Esophagus squamous epithelium (tissue), 5 donors: ENCODE data around the gene ZDHHC14. TPM values are rescaled to one million over a fixed set of nuclear protein-coding genes. Genes with fewer than 3 reads are reported as not detected.

Experiments
- DNase-seq: peaks from one replicate; lab custom pipeline; 2025; lab: John Stamatoyannopoulos, UW
- H3K27ac ChIP-seq, 4 donors: fragments of 200-600 bp; sonication (generic); one replicate each; pipeline ENCODE4 v1.5.1; 2016 to 2019; ENCODE audit warnings: mild to moderate bottlenecking in 1 of 4
- H3K27me3 ChIP-seq, 4 donors: fragments of 200-600 bp; sonication (generic); 1 replicate in 3 of 4; 2 replicates in 1 of 4; pipeline versions ENCODE4 v1.5.1 to v1.6.0; 2017 to 2021; ENCODE audit warnings: antibody characterized with exemption in 1 of 4
- H3K36me3 ChIP-seq, 3 donors: fragments of 200-600 bp; sonication (generic); one replicate each; pipeline ENCODE4 v1.5.1; 2016 to 2019
- H3K4me1 ChIP-seq, 3 donors: fragments of 200-600 bp; sonication (generic); one replicate each; pipeline ENCODE4 v1.5.1; 2017 to 2019
- H3K4me3 ChIP-seq, 4 donors: fragments of 200-600 bp; sonication (generic); 1 replicate in 3 of 4; 2 replicates in 1 of 4; pipeline ENCODE4 v1.5.1; 2016 to 2019; ENCODE audit warnings: mild to moderate bottlenecking in 2 of 4, moderate library complexity in 1 of 4
- H3K9me3 ChIP-seq, 3 donors: fragments of 200-600 bp; sonication (generic); one replicate each; pipeline ENCODE4 v1.5.1; 2016 to 2019
- CTCF ChIP-seq, 6 experiments: fragments of 450-650 bp in 4 of 6; fragments of 200-600 bp in 2 of 6; sonication (generic) in 2 of 6; IDR thresholded peaks; one replicate each; pipeline ENCODE4 v1.5.1; 2016 to 2019; ENCODE audit warnings: antibody characterized with exemption in 6 of 6, mild to moderate bottlenecking in 4 of 6, moderate library complexity in 4 of 6
- POLR2A ChIP-seq, 4 donors: fragments of 450-650 bp; IDR thresholded peaks; one replicate each; pipeline ENCODE4 v1.6.1; 2017; ENCODE audit warnings: antibody characterized with exemption in 4 of 4, mild to moderate bottlenecking in 4 of 4, moderate library complexity in 3 of 4
- WGBS, 2 donors: methylation state at CpG; one replicate each; pipeline ENCODE4 v1.1.5; 2018; 5-methylcytosine and 5-hydroxymethylcytosine counted together
- intact Hi-C: fragments of 100-400 bp; cut with DNase I; formaldehyde crosslinking; loops from one replicate; pipeline ENCODE4 v1.15.0; 2022
- total RNA-seq, 4 donors: library from RNA; depleted of rRNA; stranded (reverse); fragments of >200 nt; gene quantifications; one replicate each; pipeline ENCODE4 v1.1.0, GENCODE V29; 2016
- donor health status: DM: yes; HTN: yes; CAD: no.

Gene ZDHHC14
- total RNA-seq, 4 donors from 2014 or later: 6.1 to 15.6 (median 6.9) TPM

DNA sequence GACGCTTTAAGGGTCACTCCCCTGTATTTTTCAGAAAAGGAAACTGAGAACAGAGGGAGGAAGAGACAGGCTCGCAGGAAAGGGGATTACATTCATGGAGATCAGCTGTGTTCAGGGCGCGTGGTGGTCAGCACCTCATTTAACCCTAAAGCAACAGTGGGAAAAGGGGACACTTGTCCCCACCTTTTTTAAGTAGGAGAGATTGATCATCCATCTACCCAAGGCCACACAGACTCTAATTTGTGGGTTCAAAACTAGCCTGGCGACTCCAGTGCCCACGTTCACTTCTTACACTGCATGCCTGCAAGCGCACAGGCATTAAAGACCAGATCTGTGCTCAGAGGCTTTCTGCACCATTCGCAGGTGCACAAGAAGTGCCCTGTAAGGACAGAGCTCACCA lies 274.1 kb downstream of the ZDHHC14 start:
- peaks cover 0 to 4% (median 0%) of the 10 kb centered on the region in 3 donors for H3K4me1 ChIP-seq
- no peak overlapping the region for H3K27ac ChIP-seq
- intact Hi-C loops: no loop called here
- H3K4me3 ChIP-seq: no peak overlapping the region
- no peaks in the 10 kb centered on the region for H3K27me3 ChIP-seq
- WGBS, 2 donors: 84 to 93% methylated on average over 3 to 7 of the region's 8 CpGs
- TF ChIP-seq CTCF (IDR thresholded peaks at IDR 0.05) (no peak), POLR2A (IDR thresholded peaks at IDR 0.05) (no peak)
- no peaks in the 10 kb centered on the region for H3K9me3 ChIP-seq
- peaks cover 0 to 9% (median 0%) of the 10 kb centered on the region in 3 donors for H3K36me3 ChIP-seq
- DNase-seq: no peak

DNA sequence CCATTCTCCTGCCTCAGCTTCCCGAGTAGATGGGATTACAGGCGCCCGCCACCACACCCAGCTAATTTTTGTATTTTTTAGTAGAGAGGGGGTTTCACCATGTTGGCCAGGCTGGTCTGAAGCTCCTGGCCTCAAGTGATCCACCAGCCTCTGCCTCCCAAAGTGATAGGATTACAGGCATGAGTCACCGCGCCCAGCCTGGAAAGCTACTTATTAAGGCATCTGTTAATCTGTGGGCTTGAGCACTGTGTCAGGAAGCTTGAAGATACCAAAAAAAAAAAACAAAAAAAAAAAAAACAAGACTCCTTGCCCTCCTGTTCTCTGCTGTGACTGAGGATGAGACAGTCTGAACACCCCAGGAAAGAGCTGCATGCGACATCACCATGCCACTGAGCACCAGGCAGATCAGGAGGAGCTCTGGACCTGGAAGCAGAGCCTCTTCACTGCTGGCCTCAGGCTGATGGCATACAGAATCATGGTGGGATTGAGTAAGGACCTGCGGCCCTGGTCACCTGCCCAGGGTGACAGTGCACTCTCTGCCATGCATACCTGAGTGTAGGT lies 275.5 kb downstream of the ZDHHC14 start:
- Histone ChIP-seq H3K27me3 (no peaks in the 10 kb centered on the region), H3K4me3 (no peak overlapping the region), H3K27ac (no peak overlapping the region), H3K9me3 (no peaks in the 10 kb centered on the region), H3K36me3 (peaks cover 0 to 9% (median 0%) of the 10 kb centered on the region in 3 donors), H3K4me1 (no peaks in the 10 kb centered on the region)
- 91 to 97% methylated on average over 3 to 4 of the region's 7 CpGs for WGBS, 2 donors
- TF ChIP-seq POLR2A (IDR thresholded peaks at IDR 0.05) (no peak), CTCF (IDR thresholded peaks at IDR 0.05) (no peak)
- no peak for DNase-seq
- intact Hi-C loops: no loop called here

DNA sequence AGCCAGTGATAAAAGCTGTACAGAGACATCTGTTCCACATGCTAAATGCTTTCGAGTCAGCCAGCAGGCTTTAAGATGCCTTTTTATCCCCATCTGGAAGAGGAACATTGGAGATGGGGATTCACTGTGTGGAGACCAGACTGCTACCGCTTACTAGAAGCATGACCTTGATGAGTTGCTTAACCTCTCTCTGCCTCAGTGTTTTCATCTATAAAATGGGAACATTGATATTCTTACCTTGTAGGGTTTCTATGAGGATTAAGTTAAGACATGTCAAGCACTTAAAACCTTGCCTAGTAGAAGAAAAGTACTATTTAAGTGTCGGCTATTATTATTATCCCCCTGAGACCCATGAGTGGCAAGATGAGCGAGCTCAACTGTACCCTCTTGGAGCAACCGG lies 276.8 kb downstream of the ZDHHC14 start:
- no peak for DNase-seq
- no peak for TF ChIP-seq POLR2A (IDR thresholded peaks at IDR 0.05)
- no peaks in the 10 kb centered on the region for H3K4me1 ChIP-seq
- H3K36me3 ChIP-seq: peaks cover 0 to 9% (median 0%) of the 10 kb centered on the region in 3 donors
- H3K4me3 ChIP-seq: no peak overlapping the region
- no peaks in the 10 kb centered on the region for H3K27me3 ChIP-seq
- H3K27ac ChIP-seq: no peak overlapping the region
- no peaks in the 10 kb centered on the region for H3K9me3 ChIP-seq
- 90 to 96% methylated on average over 5 of the region's 5 CpGs for WGBS, 2 donors
- intact Hi-C loops: no loop called here

DNA sequence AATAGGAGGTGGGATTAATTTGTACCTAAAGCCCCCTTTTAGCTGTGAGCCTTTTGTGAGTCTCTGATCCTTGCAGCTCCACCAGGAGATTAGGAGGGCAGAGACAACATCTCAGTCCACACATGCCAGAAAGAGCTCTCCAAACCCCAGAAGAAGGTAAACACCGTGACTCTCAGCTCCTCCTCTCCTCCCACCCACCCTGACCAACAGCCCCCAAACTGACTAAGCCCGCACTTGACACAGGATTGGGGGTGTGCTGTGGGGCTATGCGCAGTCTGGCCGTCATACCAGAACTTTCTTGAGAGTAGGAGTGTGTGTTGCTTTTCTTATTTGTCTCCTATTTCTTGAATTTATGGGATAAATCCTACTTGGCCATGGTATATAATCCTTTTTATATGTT lies 277.3 kb downstream of the ZDHHC14 start:
- peaks cover 0 to 11% (median 2%) of the 10 kb centered on the region in 3 donors for H3K36me3 ChIP-seq
- H3K27me3 ChIP-seq: no peaks in the 10 kb centered on the region
- TF ChIP-seq POLR2A (IDR thresholded peaks at IDR 0.05) (no peak), CTCF (IDR thresholded peaks at IDR 0.05) (no peak)
- intact Hi-C loops: no loop called here
- H3K4me1 ChIP-seq: no peaks in the 10 kb centered on the region
- H3K27ac ChIP-seq: no peak overlapping the region
- no peaks in the 10 kb centered on the region for H3K9me3 ChIP-seq
- WGBS, 2 donors: 86 to 90% methylated on average over 4 of the region's 4 CpGs
- DNase-seq: no peak
- H3K4me3 ChIP-seq: no peak overlapping the region

DNA sequence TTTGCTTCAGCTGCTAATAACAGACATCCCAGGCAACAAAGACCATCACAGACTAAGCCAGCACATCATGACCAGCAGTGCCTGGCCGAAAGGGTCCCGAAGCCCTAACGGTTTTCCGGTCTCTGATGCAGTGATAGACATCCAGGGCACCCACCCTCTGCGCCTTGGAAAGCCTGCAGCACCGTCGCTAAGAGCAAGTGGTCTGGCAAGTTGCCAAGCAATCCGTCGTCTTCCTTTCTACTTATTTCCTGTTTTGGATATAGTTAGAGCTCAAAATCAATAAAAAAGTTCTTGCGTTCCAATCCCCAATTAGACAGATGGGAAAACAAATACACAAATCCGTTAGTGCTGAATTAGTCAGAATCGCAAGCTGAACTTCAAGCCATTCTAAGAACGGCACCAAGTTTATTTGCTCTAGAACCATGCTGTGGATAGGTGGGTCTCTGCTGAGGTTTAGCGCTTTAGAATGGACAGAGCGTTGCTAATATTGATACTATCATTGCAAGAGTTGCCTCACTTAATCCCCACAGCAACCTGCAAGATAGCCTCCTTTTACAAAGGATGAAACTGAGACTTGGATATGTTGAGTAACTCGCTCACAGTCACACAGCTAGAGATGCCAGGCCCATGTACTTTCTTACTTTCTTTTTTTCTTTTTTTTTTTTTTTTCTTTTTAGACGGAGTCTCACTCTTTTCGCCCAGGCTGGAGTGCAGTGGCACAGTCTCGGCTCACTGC lies 278.7 kb downstream of the ZDHHC14 start:
- H3K27ac ChIP-seq: no peak overlapping the region
- DNase-seq: no peak
- intact Hi-C loops: loop anchor here (10.0 kb wide), 1 partner anchor 215 kb away; no protein-coding TSS in a partner anchor

More for the DNA sequence above, 278.7 kb downstream of the ZDHHC14 start:
- TF ChIP-seq CTCF (IDR thresholded peaks at IDR 0.05) (no peak), POLR2A (IDR thresholded peaks at IDR 0.05) (no peak)
- Histone ChIP-seq H3K4me1 (no peaks in the 10 kb centered on the region), H3K9me3 (no peaks in the 10 kb centered on the region), H3K27me3 (no peaks in the 10 kb centered on the region), H3K36me3 (peaks cover 0 to 7% (median 4%) of the 10 kb centered on the region in 3 donors), H3K4me3 (no peak overlapping the region)
- 76 to 84% methylated on average over 17 to 19 of the region's 19 CpGs for WGBS, 2 donors
